ENCODE data around the gene NLRP4. TPM values are rescaled to one million over a fixed set of nuclear protein-coding genes. Genes with fewer than 3 reads are reported as not detected.

The NLRP4 gene
- total RNA-seq, 4 donors from 2014 or later: not detected

DNA sequence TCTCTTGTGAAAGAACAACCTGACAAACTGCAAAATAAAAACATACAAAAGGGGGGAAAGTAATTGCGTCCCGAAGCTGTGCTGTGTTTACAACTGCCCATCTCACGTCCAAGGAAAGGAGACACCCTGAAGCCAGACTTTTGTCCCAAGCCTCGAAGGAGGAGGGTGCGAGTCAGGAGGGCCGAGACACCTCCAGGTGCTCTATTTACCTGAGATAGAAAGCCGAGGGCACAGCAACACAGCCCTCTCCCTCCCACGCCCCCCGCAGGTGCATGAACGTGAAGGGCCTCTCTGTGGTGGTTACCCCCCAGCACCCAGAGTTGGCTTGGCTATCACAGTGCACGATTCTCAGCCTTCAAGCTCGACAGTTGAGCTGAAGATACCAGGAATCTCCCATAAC lies 62.6 kb downstream of the NLRP4 start:
- no peak overlapping the region for H3K4me3 ChIP-seq (ENCODE audit: low read depth, poor library complexity, severe bottlenecking)
- TF ChIP-seq, protein P1, sequence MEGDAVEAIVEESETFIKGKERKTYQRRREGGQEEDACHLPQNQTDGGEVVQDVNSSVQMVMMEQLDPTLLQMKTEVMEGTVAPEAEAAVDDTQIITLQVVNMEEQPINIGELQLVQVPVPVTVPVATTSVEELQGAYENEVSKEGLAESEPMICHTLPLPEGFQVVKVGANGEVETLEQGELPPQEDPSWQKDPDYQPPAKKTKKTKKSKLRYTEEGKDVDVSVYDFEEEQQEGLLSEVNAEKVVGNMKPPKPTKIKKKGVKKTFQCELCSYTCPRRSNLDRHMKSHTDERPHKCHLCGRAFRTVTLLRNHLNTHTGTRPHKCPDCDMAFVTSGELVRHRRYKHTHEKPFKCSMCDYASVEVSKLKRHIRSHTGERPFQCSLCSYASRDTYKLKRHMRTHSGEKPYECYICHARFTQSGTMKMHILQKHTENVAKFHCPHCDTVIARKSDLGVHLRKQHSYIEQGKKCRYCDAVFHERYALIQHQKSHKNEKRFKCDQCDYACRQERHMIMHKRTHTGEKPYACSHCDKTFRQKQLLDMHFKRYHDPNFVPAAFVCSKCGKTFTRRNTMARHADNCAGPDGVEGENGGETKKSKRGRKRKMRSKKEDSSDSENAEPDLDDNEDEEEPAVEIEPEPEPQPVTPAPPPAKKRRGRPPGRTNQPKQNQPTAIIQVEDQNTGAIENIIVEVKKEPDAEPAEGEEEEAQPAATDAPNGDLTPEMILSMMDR (IDR thresholded peaks at IDR 0.05): no peak
- TF ChIP-seq POLR2A (IDR thresholded peaks at IDR 0.05): no peak
- no peak for DNase-seq (ENCODE audit: low spot score in 2 of 2)
- 78 to 80% methylated on average over 12 of the region's 12 CpGs for WGBS, 2 donors
- intact Hi-C loops (cut with DNase I; ENCODE audit: low total_unique reads): no loop called here

DNA sequence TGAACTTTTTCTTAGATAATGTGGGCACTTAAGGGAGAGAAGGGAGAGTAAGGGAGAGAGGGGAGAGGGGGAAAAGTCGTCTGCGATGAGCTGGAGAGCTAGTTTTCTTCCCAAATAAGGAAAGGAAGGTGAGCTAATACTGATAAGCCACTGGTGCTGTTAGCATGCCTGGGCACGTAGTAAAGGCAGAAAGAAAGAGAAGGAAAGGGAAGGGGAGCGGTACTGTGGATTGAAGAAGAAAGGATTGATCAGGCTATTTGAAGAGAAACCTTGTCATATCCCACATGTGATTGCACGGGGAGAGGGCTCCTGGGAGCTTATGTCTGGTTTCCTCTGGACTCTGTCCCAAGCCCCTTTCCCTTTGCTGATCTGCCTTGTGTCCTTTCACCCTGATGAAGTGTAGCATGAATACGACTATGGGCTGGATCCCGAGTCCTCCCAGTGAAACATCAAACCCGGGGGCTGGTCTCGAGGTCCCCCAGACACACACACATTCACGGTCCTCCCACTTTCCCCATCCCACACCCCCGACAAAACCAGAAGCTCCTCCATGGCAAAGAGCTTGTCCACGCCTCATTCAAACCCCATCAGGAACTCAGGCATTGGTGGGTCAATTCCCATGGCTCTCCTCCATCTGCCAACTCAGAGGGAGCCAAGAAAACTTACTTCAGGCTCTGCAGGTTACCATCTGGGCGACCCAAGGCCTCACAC lies 65.2 kb downstream of the NLRP4 start:
- no peak overlapping the region for H3K4me3 ChIP-seq (ENCODE audit: low read depth, poor library complexity, severe bottlenecking)
- intact Hi-C loops (cut with DNase I; ENCODE audit: low total_unique reads): no loop called here
- no peak for DNase-seq (ENCODE audit: low spot score in 2 of 2)
- TF ChIP-seq, protein P1 (IDR thresholded peaks at IDR 0.05): no peak
- no peak for TF ChIP-seq POLR2A (IDR thresholded peaks at IDR 0.05)
- 69 to 72% methylated on average over 13 of the region's 13 CpGs for WGBS, 2 donors

DNA sequence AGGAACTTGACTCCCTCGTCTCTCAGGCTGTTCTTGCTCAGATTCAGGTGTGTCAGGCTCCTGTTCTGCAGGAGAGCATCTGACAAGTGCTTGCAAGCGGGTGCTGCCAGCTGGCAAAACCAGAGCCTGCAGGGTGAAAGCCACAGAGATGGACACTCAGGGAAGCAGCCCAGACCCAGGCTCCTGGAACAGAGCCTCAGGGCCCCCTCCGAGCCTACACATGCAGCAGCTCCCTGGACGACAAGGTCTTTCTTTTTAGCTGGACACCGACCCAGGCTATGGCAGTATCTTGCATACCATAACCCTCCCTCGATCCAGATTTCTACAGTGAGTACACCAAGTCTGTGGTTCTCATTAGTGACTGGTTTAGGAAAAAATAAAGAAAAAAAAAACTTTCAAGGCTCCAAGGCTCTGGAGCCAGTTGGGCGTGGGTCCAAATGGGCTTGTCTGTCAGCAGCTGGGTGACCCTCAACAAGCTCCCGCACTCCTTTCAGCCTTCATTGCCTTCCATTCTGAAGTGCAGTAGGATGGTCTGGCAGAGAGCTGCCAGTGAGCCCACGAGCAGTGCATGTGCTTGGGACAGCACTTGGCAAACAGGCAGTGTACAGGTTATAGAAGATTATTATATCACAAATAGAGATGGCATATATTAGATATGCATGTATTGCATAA lies 65.9 kb downstream of the NLRP4 start:
- WGBS, 2 donors: 77 to 81% methylated on average over 8 to 9 of the region's 9 CpGs
- no peak for DNase-seq (ENCODE audit: low spot score in 2 of 2)
- no peak overlapping the region for H3K4me3 ChIP-seq (ENCODE audit: low read depth, poor library complexity, severe bottlenecking)
- intact Hi-C loops (cut with DNase I; ENCODE audit: low total_unique reads): no loop called here
- TF ChIP-seq, protein P1 (IDR thresholded peaks at IDR 0.05): no peak

DNA sequence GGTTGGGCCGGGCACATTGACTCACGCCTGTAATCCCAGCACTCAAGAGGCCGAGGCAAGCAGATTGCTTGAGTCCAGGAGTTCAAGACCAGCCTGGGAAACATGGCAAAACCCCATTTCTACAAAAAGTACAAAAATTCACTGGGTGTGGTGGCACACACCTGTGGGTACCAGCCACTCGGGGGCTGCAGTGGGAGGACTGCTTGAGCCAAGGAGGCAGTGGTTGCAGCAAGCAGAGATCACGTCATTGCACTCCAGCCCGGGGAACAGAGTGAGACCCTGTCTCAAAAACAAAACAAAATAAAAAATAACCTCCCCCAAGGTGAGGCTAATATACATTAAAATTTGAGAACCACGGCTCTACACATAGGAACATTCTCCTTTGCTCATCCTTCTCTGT lies 70.9 kb downstream of the NLRP4 start:
- intact Hi-C loops (cut with DNase I; ENCODE audit: low total_unique reads): no loop called here
- no peak overlapping the region for H3K4me3 ChIP-seq (ENCODE audit: low read depth, poor library complexity, severe bottlenecking)
- TF ChIP-seq, protein P1 (IDR thresholded peaks at IDR 0.05): no peak
- TF ChIP-seq POLR2A (IDR thresholded peaks at IDR 0.05): no peak
- 84% methylated on average over 7 of the region's 7 CpGs for WGBS, 2 donors
- DNase-seq (ENCODE audit: low spot score in 2 of 2): no peak

DNA sequence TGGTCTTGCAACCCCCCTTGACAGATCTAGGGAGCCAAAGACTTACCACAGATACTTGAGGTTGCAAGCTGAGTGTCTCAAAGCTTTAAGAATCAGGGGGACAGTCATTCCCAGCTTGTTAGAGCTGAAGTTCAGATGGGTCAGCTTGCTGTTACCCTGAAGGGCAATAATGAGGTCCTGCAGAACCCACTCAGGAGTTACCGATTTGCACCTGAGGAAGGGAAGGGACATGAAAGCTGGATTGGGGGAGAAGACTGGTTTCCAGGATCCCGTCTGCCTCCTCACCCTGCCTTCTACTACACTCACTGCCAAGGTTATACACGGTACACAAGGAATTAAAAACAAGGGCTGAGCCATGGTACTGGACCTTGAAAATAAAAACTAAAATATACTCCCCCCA lies 71.4 kb downstream of the NLRP4 start:
- intact Hi-C loops (cut with DNase I; ENCODE audit: low total_unique reads): no loop called here
- 89% methylated on average over 3 of the region's 3 CpGs for WGBS, 2 donors
- no peak overlapping the region for H3K4me3 ChIP-seq (ENCODE audit: low read depth, poor library complexity, severe bottlenecking)
- no peak for DNase-seq (ENCODE audit: low spot score in 2 of 2)
- TF ChIP-seq POLR2A (IDR thresholded peaks at IDR 0.05): no peak
- TF ChIP-seq, protein P1 (IDR thresholded peaks at IDR 0.05): no peak
